Astrocyte of the cerebellum (primary cell): ENCODE measurements around the gene CDC42BPA.

Experiments
- DNase-seq: peaks from one replicate; pipeline ENCODE4 v3.0.0-alpha.2; 2011; ENCODE audit warnings: low read depth
- H3K4me3 ChIP-seq: 2 replicates; pipeline ENCODE4 v1.5.1; 2011; ENCODE audit warnings: mild to moderate bottlenecking, low read depth, low read length, moderate library complexity
- in situ Hi-C: cut with HindIII; loops from 2 replicates; pipeline ENCODE4 v1.10.0; 2017; ENCODE audit warnings: low sequenced_read_pairs
- TF ChIP-seq, protein P1 (sequence below): IDR thresholded peaks from 2 replicates; pipeline ENCODE4 v1.5.1; 2012; ENCODE audit warnings: low read length, low read depth, moderate library complexity, mild to moderate bottlenecking; ENCODE audit errors: missing control alignments

The CDC42BPA gene

DNA sequence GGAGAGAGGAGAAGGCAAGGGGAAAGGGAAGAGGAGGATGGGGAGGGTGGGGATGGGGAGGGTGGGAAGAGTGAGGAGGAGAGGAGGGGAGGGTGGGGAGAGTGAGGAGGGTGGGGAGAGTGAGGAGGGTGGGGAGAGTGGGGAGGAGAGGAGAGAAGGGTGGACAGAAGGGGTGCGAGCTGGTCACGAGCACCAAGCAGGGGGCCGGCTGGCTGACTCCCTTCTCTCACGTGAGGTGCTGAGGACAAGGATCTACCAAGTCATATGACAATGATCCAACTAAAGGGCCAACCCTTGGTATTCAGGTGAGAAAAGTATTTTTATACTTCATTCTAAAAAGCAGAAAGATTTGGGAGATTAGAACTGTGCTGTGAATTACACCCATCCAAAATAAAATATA is 326.4 kb downstream of the CDC42BPA start:
- no peak for DNase-seq
- in situ Hi-C loops = no loop called here
- H3K4me3 ChIP-seq = no peak overlapping the region
- TF ChIP-seq, protein P1, sequence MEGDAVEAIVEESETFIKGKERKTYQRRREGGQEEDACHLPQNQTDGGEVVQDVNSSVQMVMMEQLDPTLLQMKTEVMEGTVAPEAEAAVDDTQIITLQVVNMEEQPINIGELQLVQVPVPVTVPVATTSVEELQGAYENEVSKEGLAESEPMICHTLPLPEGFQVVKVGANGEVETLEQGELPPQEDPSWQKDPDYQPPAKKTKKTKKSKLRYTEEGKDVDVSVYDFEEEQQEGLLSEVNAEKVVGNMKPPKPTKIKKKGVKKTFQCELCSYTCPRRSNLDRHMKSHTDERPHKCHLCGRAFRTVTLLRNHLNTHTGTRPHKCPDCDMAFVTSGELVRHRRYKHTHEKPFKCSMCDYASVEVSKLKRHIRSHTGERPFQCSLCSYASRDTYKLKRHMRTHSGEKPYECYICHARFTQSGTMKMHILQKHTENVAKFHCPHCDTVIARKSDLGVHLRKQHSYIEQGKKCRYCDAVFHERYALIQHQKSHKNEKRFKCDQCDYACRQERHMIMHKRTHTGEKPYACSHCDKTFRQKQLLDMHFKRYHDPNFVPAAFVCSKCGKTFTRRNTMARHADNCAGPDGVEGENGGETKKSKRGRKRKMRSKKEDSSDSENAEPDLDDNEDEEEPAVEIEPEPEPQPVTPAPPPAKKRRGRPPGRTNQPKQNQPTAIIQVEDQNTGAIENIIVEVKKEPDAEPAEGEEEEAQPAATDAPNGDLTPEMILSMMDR = no peak

GRCh38 chr1:226990133-226990716 is 328.1 kb downstream of the CDC42BPA start:
- in situ Hi-C loops = no loop called here
- no peak overlapping the region for H3K4me3 ChIP-seq
- DNase-seq = no peak
- TF ChIP-seq, protein P1 = no peak

- H3K4me3 ChIP-seq = no peak overlapping the region
- no peak for DNase-seq
- in situ Hi-C loops = no loop called here
- TF ChIP-seq, protein P1 = no peak
Observed at GRCh38 chr1:226989085-226989920, 329.0 kb downstream of the CDC42BPA start.

GRCh38 chr1:226988334-226988666 is 330.0 kb downstream of the CDC42BPA start:
- TF ChIP-seq, protein P1 = no peak
- H3K4me3 ChIP-seq = no peak overlapping the region
- DNase-seq = no peak
- in situ Hi-C loops = no loop called here

- H3K4me3 ChIP-seq = no peak overlapping the region
- in situ Hi-C loops = no loop called here
- TF ChIP-seq, protein P1 = no peak
- no peak for DNase-seq
Observed at GRCh38 chr1:226987623-226988333, 330.5 kb downstream of the CDC42BPA start.

- in situ Hi-C loops = no loop called here
- no peak for DNase-seq
- H3K4me3 ChIP-seq = no peak overlapping the region
- TF ChIP-seq, protein P1 = no peak
Observed at GRCh38 chr1:226987179-226987536, 331.1 kb downstream of the CDC42BPA start.
